Adrenal gland (tissue), 12 donors: ENCODE data around the gene KRTCAP2. TPM values are rescaled to one million over a fixed set of nuclear protein-coding genes. Genes with fewer than 3 reads are reported as not detected.

Source experiments
- DNase-seq, 7 donors: peaks; one replicate each; pipeline ENCODE4 v3.0.0-alpha.2; 2019 to 2020
- H3K27ac ChIP-seq, 5 donors: fragments of 200-600 bp; sonication (generic) in 4 of 5; 1 replicate in 3 of 5; 2 replicates in 2 of 5; pipeline versions ENCODE4 v1.5.1 to v1.8.0; 2016 to 2020; ENCODE audit warnings: mild to moderate bottlenecking in 1 of 5
- H3K27me3 ChIP-seq: fragments of 200-600 bp; 2 replicates; pipeline ENCODE4 v1.8.0; 2021
- H3K36me3 ChIP-seq, 2 donors: fragments of 200-600 bp; replicated peaks in 1 of 2; 1 replicate in 1 of 2; 2 replicates in 1 of 2; pipeline versions ENCODE4 v1.5.1 to v1.8.0; 2018 to 2022
- H3K4me1 ChIP-seq, 2 donors: fragments of 200-600 bp; replicated peaks in 1 of 2; 1 replicate in 1 of 2; 2 replicates in 1 of 2; pipeline versions ENCODE4 v1.5.1 to v1.8.0; 2018 to 2021
- H3K4me3 ChIP-seq, 4 donors: fragments of 200-600 bp; sonication (generic) in 3 of 4; one replicate each; pipeline ENCODE4 v1.5.1; 2016 to 2018
- H3K9me3 ChIP-seq, 3 donors: fragments of 200-600 bp; sonication (generic) in 1 of 3; replicated peaks in 1 of 3; 1 replicate in 2 of 3; 2 replicates in 1 of 3; pipeline versions ENCODE4 v1.5.1 to v1.8.0; 2016 to 2021
- CTCF ChIP-seq, 6 experiments: fragments of 450-650 bp in 4 of 6; fragments of 200-600 bp in 2 of 6; sonication (generic) in 1 of 6; IDR thresholded peaks; 1 replicate in 5 of 6; 2 replicates in 1 of 6; pipeline versions ENCODE4 v1.5.1 to v1.8.0; 2016 to 2021; ENCODE audit warnings: antibody characterized with exemption in 6 of 6, mild to moderate bottlenecking in 2 of 6, moderate library complexity in 1 of 6
- POLR2A ChIP-seq, 2 donors: fragments of 450-650 bp; IDR thresholded peaks; one replicate each; pipeline ENCODE4 v1.6.1; 2017; ENCODE audit warnings: antibody characterized with exemption in 2 of 2, mild to moderate bottlenecking in 2 of 2, moderate library complexity in 1 of 2
- WGBS, 4 donors: extraction: QIAGEN DNeasy Blood & Tissue Kit in 2 of 4; methylation state at CpG; one replicate each; pipeline versions ENCODE4 v1.1.5 to v1.1.7; 2013 to 2017; 5-methylcytosine and 5-hydroxymethylcytosine counted together
- intact Hi-C, 2 donors: fragments of 100-400 bp; cut with DNase I; formaldehyde crosslinking; loops; one replicate each; pipeline versions ENCODE4 v1.14.1 to v1.15.0; 2022 to 2023
- polyA plus RNA-seq, 3 donors: library from polyadenylated mRNA; stranded (reverse); fragments of 200-250 nt in 2 of 3; fragments of 350-450 nt in 1 of 3; fragmentation: Illumina TruSeq in 1 of 3; extraction: RNeasy Lipid Tissue Mini Kit (QIAGEN cat#74804) in 1 of 3; gene quantifications; one replicate each; pipeline ENCODE4 v1.2.3, GENCODE V29; 2013 to 2014
- total RNA-seq, 9 donors: library from RNA; depleted of rRNA in 4 of 9; stranded (reverse); fragments of >200 nt in 4 of 9; fragments of 120-200 nt in 1 of 9; fragmentation: NEBNext Ultra II Directional in 1 of 9; extraction: Animal tissue kit (Norgen Biotek cat#: 25700) in 1 of 9; gene quantifications; one replicate each; pipeline versions ENCODE4 v1.1.0 to v1.2.4, GENCODE V29; 2013 to 2023
- donor health status: healthy with polysubstance abuse.
- donor health status: Bipolar disorder and iron deficiency.
- donor health status: DM: yes; HTN: yes; CAD: no.
- donor health status: DM: no; HTN: no; CAD: no.
- donor health status: DM: no; HTN: no; CAD: no.
- donor health status: DM: yes; HTN: yes; CAD: no.

KRTCAP2 gene
- total and polyA plus RNA-seq, 12 donors: 76.1 to 806 (median 191) TPM

DNA sequence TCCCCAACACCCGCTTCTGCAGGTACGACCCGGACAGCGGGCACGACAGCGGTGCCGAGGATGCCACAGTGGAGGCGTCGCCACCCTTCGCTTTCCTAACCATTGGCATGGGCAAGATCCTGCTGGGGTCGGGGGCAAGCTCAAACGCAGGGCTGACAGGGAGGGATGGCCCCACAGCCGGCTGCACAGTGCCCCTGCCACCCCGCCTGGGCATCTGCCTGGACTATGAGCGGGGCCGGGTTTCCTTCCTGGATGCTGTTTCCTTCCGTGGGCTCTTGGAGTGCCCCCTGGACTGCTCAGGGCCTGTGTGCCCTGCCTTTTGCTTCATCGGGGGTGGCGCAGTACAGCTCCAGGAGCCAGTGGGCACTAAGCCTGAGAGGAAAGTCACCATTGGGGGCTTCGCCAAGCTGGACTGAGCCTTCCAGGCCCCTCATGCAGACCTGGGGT is 10.7 kb upstream of the KRTCAP2 start:
- Histone ChIP-seq H3K9me3 (no peaks in the 10 kb centered on the region), H3K4me3 (no peak overlapping the region), H3K27ac (no peak overlapping the region), H3K36me3 (no peaks in the 10 kb centered on the region), H3K27me3 (no peaks in the 10 kb centered on the region), H3K4me1 (no peaks in the 10 kb centered on the region)
- DNase-seq: peak in 1 of 7 donors; percentile 13
- TF ChIP-seq CTCF (IDR thresholded peaks at IDR 0.05) (no peak), POLR2A (IDR thresholded peaks at IDR 0.05) (no peak)
- 83 to 90% (median 86%) methylated on average over 10 to 20 of the region's 20 CpGs for WGBS, 4 donors
- intact Hi-C loops: no loop called here

DNA sequence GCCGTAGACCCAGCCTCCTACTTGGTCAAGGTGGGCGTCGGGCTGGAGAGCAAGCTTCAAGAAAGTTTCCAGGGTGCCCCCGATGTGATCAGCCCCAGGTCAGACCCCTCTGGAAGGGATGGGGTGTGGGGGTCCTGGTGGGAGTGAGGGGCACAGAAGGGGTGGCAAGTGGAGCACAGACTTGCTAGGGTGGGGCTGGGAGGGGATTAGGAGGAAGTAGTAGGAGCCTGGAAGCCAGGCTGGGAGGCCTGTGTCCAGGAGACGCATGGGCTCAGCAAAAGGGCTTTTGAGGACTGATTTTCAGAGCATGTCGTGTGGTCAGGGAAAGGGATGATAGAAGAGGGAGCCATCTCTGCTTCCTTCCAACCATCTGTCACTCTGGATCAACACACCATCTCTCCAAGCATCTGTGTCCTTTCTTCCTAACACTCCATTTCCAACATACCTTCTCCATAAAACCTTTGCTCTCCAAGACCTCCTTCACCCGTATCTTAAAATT is 9.0 kb upstream of the KRTCAP2 start:
- H3K27me3 ChIP-seq: no peaks in the 10 kb centered on the region
- no peak overlapping the region for H3K4me3 ChIP-seq
- H3K4me1 ChIP-seq: no peaks in the 10 kb centered on the region
- no peaks in the 10 kb centered on the region for H3K9me3 ChIP-seq
- H3K36me3 ChIP-seq: no peaks in the 10 kb centered on the region
- peak in 2 of 7 donors; percentile 10 to 12 for DNase-seq
- H3K27ac ChIP-seq: no peak overlapping the region
- intact Hi-C loops: no loop called here
- WGBS, 4 donors: 71 to 88% (median 81%) methylated on average over 3 to 7 of the region's 7 CpGs
- no peak for TF ChIP-seq CTCF (IDR thresholded peaks at IDR 0.05)
- no peak for TF ChIP-seq POLR2A (IDR thresholded peaks at IDR 0.05)

DNA sequence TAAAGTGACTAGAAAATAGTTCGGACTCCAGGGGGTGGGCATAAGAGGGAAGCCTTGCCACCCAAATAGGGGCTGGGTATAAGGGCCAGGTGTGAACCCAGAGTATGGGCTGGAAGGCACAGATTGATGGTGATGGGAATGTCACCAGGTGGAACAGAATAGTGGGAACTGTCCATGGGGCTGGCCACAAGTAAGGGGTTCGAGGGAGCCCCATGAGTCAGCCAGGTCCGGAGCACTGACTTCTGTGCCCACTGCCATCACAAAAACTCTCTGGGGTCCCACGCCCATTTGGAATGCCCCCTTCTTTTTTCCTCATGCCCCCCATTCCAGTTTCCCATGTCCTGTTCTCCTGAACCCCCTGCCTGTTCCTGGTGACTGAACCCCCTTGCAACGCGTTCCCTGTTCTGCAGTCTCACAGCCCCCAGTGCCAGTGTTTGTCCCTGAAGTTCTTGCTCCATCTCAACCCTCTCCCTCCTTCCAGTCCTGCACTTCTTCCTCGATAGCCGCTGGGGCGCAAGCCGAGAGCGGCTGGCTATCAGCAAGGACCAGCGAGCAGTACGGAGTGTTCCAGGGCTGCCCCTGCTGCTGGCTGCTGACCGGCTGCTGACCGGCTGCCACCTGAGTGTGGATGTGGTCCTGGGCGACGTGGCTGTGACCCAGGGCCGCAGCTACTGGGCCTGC is 8.4 kb upstream of the KRTCAP2 start:
- no peaks in the 10 kb centered on the region for H3K27me3 ChIP-seq
- no peak overlapping the region for H3K4me3 ChIP-seq
- TF ChIP-seq CTCF (IDR thresholded peaks at IDR 0.05) (no peak), POLR2A (IDR thresholded peaks at IDR 0.05) (no peak)
- peak in 2 of 7 donors; percentile 9 to 10 for DNase-seq
- H3K9me3 ChIP-seq: no peaks in the 10 kb centered on the region
- no peaks in the 10 kb centered on the region for H3K36me3 ChIP-seq
- H3K27ac ChIP-seq: no peak overlapping the region
- 80 to 87% (median 83%) methylated on average over 12 to 18 of the region's 18 CpGs for WGBS, 4 donors
- intact Hi-C loops: no loop called here
- peaks cover 0 to 5% of the 10 kb centered on the region in 2 donors for H3K4me1 ChIP-seq

- Histone ChIP-seq H3K4me3 (no peak overlapping the region), H3K9me3 (no peaks in the 10 kb centered on the region), H3K27ac (no peak overlapping the region), H3K4me1 (peaks cover 0 to 6% of the 10 kb centered on the region in 2 donors), H3K36me3 (no peaks in the 10 kb centered on the region), H3K27me3 (no peaks in the 10 kb centered on the region)
- WGBS, 4 donors: 87 to 96% (median 92%) methylated on average over 25 to 31 of the region's 31 CpGs
- peak in 4 of 7 donors; percentile 16 to 51 (median 19) for DNase-seq
- TF ChIP-seq CTCF (IDR thresholded peaks at IDR 0.05): no peak
- TF ChIP-seq POLR2A (IDR thresholded peaks at IDR 0.05): no peak
- intact Hi-C loops: no loop called here
These were observed 6.3 kb upstream of the KRTCAP2 start for GRCh38 chr1:155179112-155180031.
